ENCODE results near the gene SIGLEC10. TPM values are rescaled to one million over a fixed set of nuclear protein-coding genes. Genes with fewer than 3 reads are reported as not detected.
"Not testable (repeated sequence)": the region's sequence is repeated elsewhere in the genome, so short reads cannot be mapped to it uniquely, and the experiment has no call there.

The SIGLEC10 gene
- total RNA-seq, 1 donor from 2014 or later: not detected

DNA sequence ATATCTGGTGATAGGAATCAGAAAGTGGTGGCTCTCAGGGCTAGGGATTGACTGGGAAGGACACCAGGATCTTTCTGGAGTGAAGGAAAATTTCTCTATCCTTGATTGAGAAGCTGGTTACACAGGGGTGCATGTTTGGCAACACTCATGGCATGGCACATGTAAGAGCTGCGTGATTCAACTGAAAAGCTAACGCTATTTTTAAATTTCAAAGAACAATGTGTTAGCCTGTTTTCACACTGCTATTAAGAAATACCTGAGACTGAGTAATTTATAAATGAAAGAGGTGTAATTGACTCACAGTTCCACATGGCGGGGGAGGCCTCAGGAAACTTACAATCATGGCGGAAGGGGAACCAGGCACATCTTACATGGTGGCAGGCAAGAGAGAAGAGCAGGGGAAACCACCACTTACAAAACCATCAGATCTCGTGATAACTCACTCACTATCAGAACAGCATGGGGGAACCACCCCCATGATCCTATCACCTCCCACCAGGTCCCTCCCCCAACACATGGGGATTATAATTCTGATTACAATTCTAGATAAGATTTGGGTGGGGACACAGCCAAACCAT is 33.4 kb upstream of the SIGLEC10 start:
- no peak for DNase-seq (ENCODE audit: extremely low spot score, unreplicated experiment)
- H3K27me3 Mint-ChIP-seq: peaks cover 17% of the 10 kb centered on the region
- TF ChIP-seq CTCF (conservative IDR thresholded peaks at IDR 0.05): no peak
- H3K36me3 Mint-ChIP-seq: no peaks in the 10 kb centered on the region
- no peaks in the 10 kb centered on the region for H3K4me1 Mint-ChIP-seq (ENCODE audit: unreplicated experiment)
- H3K4me3 Mint-ChIP-seq: no peak overlapping the region
- no peak overlapping the region for H3K27ac Mint-ChIP-seq
- peaks cover 5% of the 10 kb centered on the region for H3K9me3 Mint-ChIP-seq

- no peak for DNase-seq (ENCODE audit: extremely low spot score, unreplicated experiment)
- no peaks in the 10 kb centered on the region for H3K36me3 Mint-ChIP-seq
- H3K27me3 Mint-ChIP-seq: peaks cover 17% of the 10 kb centered on the region
- peaks cover 5% of the 10 kb centered on the region for H3K9me3 Mint-ChIP-seq
- H3K4me1 Mint-ChIP-seq (ENCODE audit: unreplicated experiment): no peaks in the 10 kb centered on the region
- no peak overlapping the region for H3K27ac Mint-ChIP-seq
- TF ChIP-seq CTCF (conservative IDR thresholded peaks at IDR 0.05): no peak
- H3K4me3 Mint-ChIP-seq: no peak overlapping the region
Measured at GRCh38 chr19:51448411-51449016, 31.1 kb upstream of the SIGLEC10 start.

GRCh38 chr19:51448011-51448410 is 30.6 kb upstream of the SIGLEC10 start:
- TF ChIP-seq CTCF (conservative IDR thresholded peaks at IDR 0.05): no peak
- Mint-ChIP-seq H3K36me3 (no peaks in the 10 kb centered on the region), H3K4me1 (ENCODE audit: unreplicated experiment) (no peaks in the 10 kb centered on the region), H3K27me3 (peaks cover 17% of the 10 kb centered on the region), H3K9me3 (peaks cover 5% of the 10 kb centered on the region), H3K4me3 (no peak overlapping the region), H3K27ac (no peak overlapping the region)
- DNase-seq (ENCODE audit: extremely low spot score, unreplicated experiment): no peak

GRCh38 chr19:51447510-51447909 is 30.1 kb upstream of the SIGLEC10 start:
- H3K36me3 Mint-ChIP-seq; H3K9me3 Mint-ChIP-seq; H3K4me1 Mint-ChIP-seq (ENCODE audit: unreplicated experiment); H3K4me3 Mint-ChIP-seq; DNase-seq (ENCODE audit: extremely low spot score, unreplicated experiment); H3K27ac Mint-ChIP-seq: not testable (repeated sequence)
- H3K27me3 Mint-ChIP-seq: peaks cover 17% of the 10 kb centered on the region

- Mint-ChIP-seq H3K36me3 (no peaks in the 10 kb centered on the region), H3K27ac (no peak overlapping the region), H3K4me3 (no peak overlapping the region), H3K4me1 (ENCODE audit: unreplicated experiment) (no peaks in the 10 kb centered on the region), H3K27me3 (peaks cover 27% of the 10 kb centered on the region), H3K9me3 (no peaks in the 10 kb centered on the region)
- TF ChIP-seq CTCF (conservative IDR thresholded peaks at IDR 0.05): no peak
- peak; percentile 16 for DNase-seq (ENCODE audit: extremely low spot score, unreplicated experiment)
Measured at GRCh38 chr19:51441410-51442390, 24.3 kb upstream of the SIGLEC10 start.

Data from type B pancreatic cell (in vitro differentiated cells).